ENCODE data around the gene POU2F1. TPM values are rescaled to one million over a fixed set of nuclear protein-coding genes. Genes with fewer than 3 reads are reported as not detected.
A peak's percentile ranks its signal among the peaks of the same experiment; 100 is the strongest.

Gene POU2F1
- total and polyA plus RNA-seq, 3 donors from 2014 or later: 17.1 to 36.9 (median 36.0) TPM

- peak in 2 of 3 experiments; percentile 27 to 59 for TF ChIP-seq CTCF (IDR thresholded peaks at IDR 0.05)
- no peak for TF ChIP-seq POLR2A (IDR thresholded peaks at IDR 0.05)
- no peak overlapping the region for H3K4me3 ChIP-seq
- peak; percentile 74 for DNase-seq
- no peaks in the 10 kb centered on the region for H3K4me1 ChIP-seq
- H3K27me3 ChIP-seq: no peaks in the 10 kb centered on the region
- H3K9me3 ChIP-seq: no peaks in the 10 kb centered on the region
- WGBS, 2 donors: 60 to 71% methylated on average over 8 of the region's 8 CpGs
- H3K36me3 ChIP-seq (ENCODE audit: low read depth, missing control alignments): no peaks in the 10 kb centered on the region
- no peak overlapping the region for H3K27ac ChIP-seq
- intact Hi-C loops (cut with DNase I; ENCODE audit: low total_unique reads): no loop called here
These were observed 180.7 kb downstream of the POU2F1 start for GRCh38 chr1:167401260-167401873.

GRCh38 chr1:167404161-167404888 lies 183.6 kb downstream of the POU2F1 start:
- no peaks in the 10 kb centered on the region for H3K9me3 ChIP-seq
- H3K36me3 ChIP-seq (ENCODE audit: low read depth, missing control alignments): no peaks in the 10 kb centered on the region
- 68 to 79% methylated on average over 4 of the region's 4 CpGs for WGBS, 2 donors
- H3K27me3 ChIP-seq: no peaks in the 10 kb centered on the region
- intact Hi-C loops (cut with DNase I; ENCODE audit: low total_unique reads): no loop called here
- H3K4me1 ChIP-seq: no peaks in the 10 kb centered on the region
- H3K4me3 ChIP-seq: no peak overlapping the region
- DNase-seq: no peak
- TF ChIP-seq POLR2A (IDR thresholded peaks at IDR 0.05) (no peak), CTCF (IDR thresholded peaks at IDR 0.05) (no peak)
- H3K27ac ChIP-seq: no peak overlapping the region

GRCh38 chr1:167404908-167405307 lies 184.2 kb downstream of the POU2F1 start:
- no peaks in the 10 kb centered on the region for H3K36me3 ChIP-seq (ENCODE audit: low read depth, missing control alignments)
- 82 to 87% methylated on average over 3 of the region's 3 CpGs for WGBS, 2 donors
- H3K4me3 ChIP-seq: no peak overlapping the region
- DNase-seq: no peak
- no peaks in the 10 kb centered on the region for H3K9me3 ChIP-seq
- TF ChIP-seq POLR2A (IDR thresholded peaks at IDR 0.05) (no peak), CTCF (IDR thresholded peaks at IDR 0.05) (no peak)
- H3K4me1 ChIP-seq: no peaks in the 10 kb centered on the region
- no peak overlapping the region for H3K27ac ChIP-seq
- H3K27me3 ChIP-seq: no peaks in the 10 kb centered on the region
- intact Hi-C loops (cut with DNase I; ENCODE audit: low total_unique reads): no loop called here

GRCh38 chr1:167408355-167408754 lies 187.7 kb downstream of the POU2F1 start:
- TF ChIP-seq CTCF (IDR thresholded peaks at IDR 0.05): no peak
- TF ChIP-seq POLR2A (IDR thresholded peaks at IDR 0.05): no peak
- Histone ChIP-seq H3K27me3 (no peaks in the 10 kb centered on the region), H3K27ac (no peak overlapping the region), H3K4me1 (peaks cover 8% of the 10 kb centered on the region), H3K36me3 (ENCODE audit: low read depth, missing control alignments) (no peaks in the 10 kb centered on the region), H3K9me3 (no peaks in the 10 kb centered on the region), H3K4me3 (no peak overlapping the region)
- DNase-seq: no peak
- intact Hi-C loops (cut with DNase I; ENCODE audit: low total_unique reads): no loop called here
- 93 to 95% methylated on average over 1 of the region's 1 CpG for WGBS, 2 donors
